ENCODE data around the gene NOLC1. TPM values are rescaled to one million over a fixed set of nuclear protein-coding genes. Genes with fewer than 3 reads are reported as not detected.

The NOLC1 gene
- total and polyA plus RNA-seq, 5 donors from 2014 or later: 29.5 to 46.5 (median 39.3) TPM

- Histone ChIP-seq H3K27ac (ENCODE audit: insufficient read depth, low read length, poor library complexity, severe bottlenecking) (peak overlapping the region; percentile 91), H3K36me3 (ENCODE audit: control insufficient read depth, insufficient read depth, low read length) (peaks cover 23% of the 10 kb centered on the region), H3K4me1 (ENCODE audit: control insufficient read depth, insufficient read depth, low read length, poor library complexity, severe bottlenecking) (peaks cover 65% of the 10 kb centered on the region), H3K27me3 (ENCODE audit: control insufficient read depth, insufficient read depth, low read length) (no peaks in the 10 kb centered on the region), H3K9me3 (ENCODE audit: control insufficient read depth in 2 of 2, low read length in 2 of 2) (no peaks in the 10 kb centered on the region), H3K4me3 (ENCODE audit: low read depth, low read length) (peak overlapping the region; percentile 72)
- Mint-ChIP-seq H3K27me3 (no peaks in the 10 kb centered on the region), H3K36me3 (peaks cover 24% of the 10 kb centered on the region), H3K27ac (peak overlapping the region; percentile 91 to 98 (median 93)), H3K4me3 (peak overlapping the region; percentile 92 to 98 (median 93)), H3K9me3 (no peaks in the 10 kb centered on the region), H3K4me1 (peaks cover 21 to 75% (median 55%) of the 10 kb centered on the region in 4 donors)
- ATAC-seq (ENCODE audit: low read depth in 2 of 2) (peak; percentile 2 to 3), DNase-seq (no peak)
Observed at GRCh38 chr10:102113956-102114857, 38.0 kb upstream of the NOLC1 start.

- DNase-seq (peak; percentile 72 to 87 (median 79)), ATAC-seq (ENCODE audit: low read depth in 2 of 2) (peak; percentile 71 to 73)
- H3K4me3 Mint-ChIP-seq: peak overlapping the region; percentile 92 to 98 (median 93)
- Histone ChIP-seq H3K36me3 (ENCODE audit: control insufficient read depth, insufficient read depth, low read length) (peaks cover 14% of the 10 kb centered on the region), H3K4me1 (ENCODE audit: control insufficient read depth, insufficient read depth, low read length, poor library complexity, severe bottlenecking) (peaks cover 71% of the 10 kb centered on the region), H3K4me3 (ENCODE audit: low read depth, low read length) (peak overlapping the region; percentile 73), H3K27ac (ENCODE audit: insufficient read depth, low read length, poor library complexity, severe bottlenecking) (peak overlapping the region; percentile 91), H3K27me3 (ENCODE audit: control insufficient read depth, insufficient read depth, low read length) (no peaks in the 10 kb centered on the region), H3K9me3 (ENCODE audit: control insufficient read depth in 2 of 2, low read length in 2 of 2) (no peaks in the 10 kb centered on the region)
- H3K27ac Mint-ChIP-seq: peak overlapping the region; percentile 87 to 98 (median 91)
- H3K36me3 Mint-ChIP-seq: peaks cover 16% of the 10 kb centered on the region
- peaks cover 21 to 68% (median 55%) of the 10 kb centered on the region in 4 donors for H3K4me1 Mint-ChIP-seq
- no peaks in the 10 kb centered on the region for H3K9me3 Mint-ChIP-seq
- no peaks in the 10 kb centered on the region for H3K27me3 Mint-ChIP-seq
Observed at GRCh38 chr10:102114861-102115618, 37.1 kb upstream of the NOLC1 start.

- Histone ChIP-seq H3K9me3 (ENCODE audit: control insufficient read depth in 2 of 2, low read length in 2 of 2) (no peaks in the 10 kb centered on the region), H3K36me3 (ENCODE audit: control insufficient read depth, insufficient read depth, low read length) (peaks cover 7% of the 10 kb centered on the region), H3K27ac (ENCODE audit: insufficient read depth, low read length, poor library complexity, severe bottlenecking) (peak overlapping the region; percentile 91), H3K4me3 (ENCODE audit: low read depth, low read length) (peak overlapping the region; percentile 73), H3K4me1 (ENCODE audit: control insufficient read depth, insufficient read depth, low read length, poor library complexity, severe bottlenecking) (peaks cover 71% of the 10 kb centered on the region), H3K27me3 (ENCODE audit: control insufficient read depth, insufficient read depth, low read length) (no peaks in the 10 kb centered on the region)
- ATAC-seq (ENCODE audit: low read depth in 2 of 2) (no peak), DNase-seq (peak in 1 of 3 donors; percentile 56)
- Mint-ChIP-seq H3K9me3 (no peaks in the 10 kb centered on the region), H3K4me3 (peak overlapping the region; percentile 92 to 98 (median 93)), H3K4me1 (peaks cover 21 to 65% (median 53%) of the 10 kb centered on the region in 4 donors), H3K36me3 (peaks cover 9% of the 10 kb centered on the region), H3K27ac (peak overlapping the region; percentile 59 to 87 (median 60)), H3K27me3 (no peaks in the 10 kb centered on the region)
Observed at GRCh38 chr10:102115775-102116174, 36.4 kb upstream of the NOLC1 start.

GRCh38 chr10:102116656-102117055, 35.5 kb upstream of the NOLC1 start:
- Mint-ChIP-seq H3K9me3 (no peaks in the 10 kb centered on the region), H3K27ac (peak overlapping the region; percentile 59 to 87 (median 79)), H3K4me1 (peaks cover 21 to 74% (median 53%) of the 10 kb centered on the region in 4 donors), H3K36me3 (peaks cover 5% of the 10 kb centered on the region), H3K4me3 (peak overlapping the region; percentile 92 to 98 (median 93)), H3K27me3 (no peaks in the 10 kb centered on the region)
- Histone ChIP-seq H3K4me1 (ENCODE audit: control insufficient read depth, insufficient read depth, low read length, poor library complexity, severe bottlenecking) (peaks cover 80% of the 10 kb centered on the region), H3K27ac (ENCODE audit: insufficient read depth, low read length, poor library complexity, severe bottlenecking) (peak overlapping the region; percentile 91), H3K9me3 (ENCODE audit: control insufficient read depth in 2 of 2, low read length in 2 of 2) (no peaks in the 10 kb centered on the region), H3K4me3 (ENCODE audit: low read depth, low read length) (peak overlapping the region; percentile 49), H3K27me3 (ENCODE audit: control insufficient read depth, insufficient read depth, low read length) (no peaks in the 10 kb centered on the region), H3K36me3 (ENCODE audit: control insufficient read depth, insufficient read depth, low read length) (no peaks in the 10 kb centered on the region)
- ATAC-seq (ENCODE audit: low read depth in 2 of 2) (no peak), DNase-seq (no peak)

GRCh38 chr10:102117391-102118159, 34.6 kb upstream of the NOLC1 start:
- H3K4me1 ChIP-seq (ENCODE audit: control insufficient read depth, insufficient read depth, low read length, poor library complexity, severe bottlenecking): peaks cover 79% of the 10 kb centered on the region
- H3K4me3 ChIP-seq (ENCODE audit: low read depth, low read length): peak overlapping the region; percentile 75
- ATAC-seq (ENCODE audit: low read depth in 2 of 2) (peak; percentile 41 to 46), DNase-seq (peak; percentile 51 to 83 (median 68))
- Mint-ChIP-seq H3K36me3 (peaks cover 5% of the 10 kb centered on the region), H3K4me3 (peak overlapping the region; percentile 90 to 94 (median 92)), H3K27me3 (no peaks in the 10 kb centered on the region), H3K9me3 (no peaks in the 10 kb centered on the region), H3K4me1 (peaks cover 21 to 74% (median 47%) of the 10 kb centered on the region in 4 donors), H3K27ac (peak overlapping the region; percentile 59 to 99 (median 87))
- H3K36me3 ChIP-seq (ENCODE audit: control insufficient read depth, insufficient read depth, low read length): no peaks in the 10 kb centered on the region
- H3K27ac ChIP-seq (ENCODE audit: insufficient read depth, low read length, poor library complexity, severe bottlenecking): peak overlapping the region; percentile 91
- no peaks in the 10 kb centered on the region for H3K27me3 ChIP-seq (ENCODE audit: control insufficient read depth, insufficient read depth, low read length)
- H3K9me3 ChIP-seq (ENCODE audit: control insufficient read depth in 2 of 2, low read length in 2 of 2): no peaks in the 10 kb centered on the region

GRCh38 chr10:102118867-102119266, 33.3 kb upstream of the NOLC1 start:
- Histone ChIP-seq H3K4me3 (ENCODE audit: low read depth, low read length) (peak overlapping the region; percentile 75), H3K36me3 (ENCODE audit: control insufficient read depth, insufficient read depth, low read length) (no peaks in the 10 kb centered on the region), H3K9me3 (ENCODE audit: control insufficient read depth in 2 of 2, low read length in 2 of 2) (no peaks in the 10 kb centered on the region), H3K27me3 (ENCODE audit: control insufficient read depth, insufficient read depth, low read length) (no peaks in the 10 kb centered on the region), H3K27ac (ENCODE audit: insufficient read depth, low read length, poor library complexity, severe bottlenecking) (peak overlapping the region; percentile 91), H3K4me1 (ENCODE audit: control insufficient read depth, insufficient read depth, low read length, poor library complexity, severe bottlenecking) (peaks cover 66% of the 10 kb centered on the region)
- Mint-ChIP-seq H3K27ac (peak overlapping the region; percentile 59 to 99 (median 87)), H3K4me3 (peak overlapping the region; percentile 90 to 94 (median 92)), H3K9me3 (no peaks in the 10 kb centered on the region), H3K27me3 (no peaks in the 10 kb centered on the region), H3K4me1 (peaks cover 11 to 66% (median 40%) of the 10 kb centered on the region in 4 donors), H3K36me3 (no peaks in the 10 kb centered on the region)
- no peak for ATAC-seq (ENCODE audit: low read depth in 2 of 2)
- peak in 1 of 3 donors; percentile 47 for DNase-seq
